SK-N-MC (cell line): ENCODE results near the gene B3GAT1.

Experiments
- EZH2 ChIP-seq: fragments of 200-600 bp; sonication (generic); IDR thresholded peaks from one replicate; pipeline ENCODE4 v1.6.1; 2017; ENCODE audit warnings: antibody characterized with exemption
- FOXP2 ChIP-seq: optimal IDR thresholded peaks from 2 replicates; pipeline ENCODE3; 2011; ENCODE audit warnings: mild to moderate bottlenecking, moderate library complexity; ENCODE audit not compliant: insufficient read depth; ENCODE audit errors: extremely low read length, control extremely low read depth
- POLR2AphosphoS5 ChIP-seq: IDR thresholded peaks from 2 replicates; pipeline ENCODE4 v1.6.1; 2012; ENCODE audit warnings: mild to moderate bottlenecking, low read depth, low read length, borderline replicate concordance

DNA sequence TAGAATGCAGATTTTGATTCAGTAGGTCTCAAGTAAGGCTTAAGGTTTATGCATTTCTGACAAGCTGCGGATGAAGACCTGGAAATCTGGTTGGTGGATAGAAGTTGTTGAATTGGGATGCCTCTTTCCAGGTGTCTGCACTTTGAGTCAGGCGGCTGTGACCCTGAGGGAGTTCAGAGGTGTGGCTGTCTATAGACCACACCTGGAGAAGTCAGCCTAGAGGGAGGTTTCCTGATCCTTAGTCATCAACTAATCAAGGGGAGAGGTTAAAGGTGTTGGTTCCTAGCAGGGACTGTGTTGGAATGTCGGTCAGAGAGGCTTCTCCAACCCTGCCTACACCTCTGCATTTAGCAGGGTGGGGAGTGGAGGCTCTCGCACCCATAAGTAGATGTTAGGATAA lies 72.3 kb downstream of the B3GAT1 start:
- TF ChIP-seq POLR2AphosphoS5: no peak
- TF ChIP-seq EZH2: no peak
- TF ChIP-seq FOXP2: no peak
